ENCODE measurements around the gene HELZ.

DNA sequence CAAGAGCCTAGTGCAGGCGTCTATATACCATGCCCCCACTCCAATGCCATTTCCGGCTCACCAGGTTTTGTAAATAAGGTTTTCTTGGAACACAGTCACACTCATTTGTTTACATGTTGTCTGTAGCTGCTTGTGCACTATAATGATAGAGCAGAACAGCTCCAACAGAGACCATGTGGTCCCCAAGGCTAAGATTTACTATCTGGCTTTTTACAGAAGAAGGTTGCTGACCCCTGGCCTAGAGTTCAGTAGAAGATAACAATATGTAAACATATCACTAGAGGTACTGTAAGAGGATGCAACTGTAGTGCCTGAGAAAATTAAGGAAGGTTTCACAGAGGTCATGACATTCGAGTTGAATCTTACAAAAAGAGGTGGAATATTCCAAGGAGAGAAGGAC is 134.4 kb downstream of the HELZ start:
- TF ChIP-seq, protein P1, sequence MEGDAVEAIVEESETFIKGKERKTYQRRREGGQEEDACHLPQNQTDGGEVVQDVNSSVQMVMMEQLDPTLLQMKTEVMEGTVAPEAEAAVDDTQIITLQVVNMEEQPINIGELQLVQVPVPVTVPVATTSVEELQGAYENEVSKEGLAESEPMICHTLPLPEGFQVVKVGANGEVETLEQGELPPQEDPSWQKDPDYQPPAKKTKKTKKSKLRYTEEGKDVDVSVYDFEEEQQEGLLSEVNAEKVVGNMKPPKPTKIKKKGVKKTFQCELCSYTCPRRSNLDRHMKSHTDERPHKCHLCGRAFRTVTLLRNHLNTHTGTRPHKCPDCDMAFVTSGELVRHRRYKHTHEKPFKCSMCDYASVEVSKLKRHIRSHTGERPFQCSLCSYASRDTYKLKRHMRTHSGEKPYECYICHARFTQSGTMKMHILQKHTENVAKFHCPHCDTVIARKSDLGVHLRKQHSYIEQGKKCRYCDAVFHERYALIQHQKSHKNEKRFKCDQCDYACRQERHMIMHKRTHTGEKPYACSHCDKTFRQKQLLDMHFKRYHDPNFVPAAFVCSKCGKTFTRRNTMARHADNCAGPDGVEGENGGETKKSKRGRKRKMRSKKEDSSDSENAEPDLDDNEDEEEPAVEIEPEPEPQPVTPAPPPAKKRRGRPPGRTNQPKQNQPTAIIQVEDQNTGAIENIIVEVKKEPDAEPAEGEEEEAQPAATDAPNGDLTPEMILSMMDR (IDR thresholded peaks at IDR 0.05) = no peak
- no peak for TF ChIP-seq POLR2A (IDR thresholded peaks at IDR 0.05)

All from lower leg skin (tissue), 3 donors.